Kidney glomerular epithelial cell (primary cell): Measurements from ENCODE around the gene ZNF724.
A peak's percentile ranks its signal among the peaks of the same experiment; 100 is the strongest.
"Not testable (repeated sequence)": the region's sequence is repeated elsewhere in the genome, so short reads cannot be mapped to it uniquely, and the experiment has no call there.

Source experiments
- DNase-seq: peaks from one replicate; lab custom pipeline; 2025; lab: John Stamatoyannopoulos, UW

Gene ZNF724

GRCh38 chr19:23249911-23250649, at the start of gene ZNF724:
Gene ZNF724, minus strand, starts transcription at chr19:23250394. Its CDS starts 152 bp downstream, at chr19:23250242.
- peak; percentile 94 for DNase-seq

- no peak for DNase-seq
Observed at GRCh38 chr19:23294141-23294540, 43.9 kb upstream of the ZNF724 start.

GRCh38 chr19:23289966-23290365, 39.8 kb upstream of the ZNF724 start:
- not testable (repeated sequence) for DNase-seq

GRCh38 chr19:23287620-23288019, 37.4 kb upstream of the ZNF724 start:
- DNase-seq, result no peak

GRCh38 chr19:23286477-23286876, 36.3 kb upstream of the ZNF724 start:
- no peak for DNase-seq

- DNase-seq, result no peak
Observed at GRCh38 chr19:23285948-23286347, 35.8 kb upstream of the ZNF724 start.

- not testable (repeated sequence) for DNase-seq
Observed at GRCh38 chr19:23285326-23285725, 35.1 kb upstream of the ZNF724 start.

GRCh38 chr19:23283925-23284324, 33.7 kb upstream of the ZNF724 start:
- no peak for DNase-seq

GRCh38 chr19:23281663-23282276, 31.6 kb upstream of the ZNF724 start:
- no peak for DNase-seq

- not testable (repeated sequence) for DNase-seq
Observed at GRCh38 chr19:23278118-23278517, 27.9 kb upstream of the ZNF724 start.

GRCh38 chr19:23273590-23274412, 23.6 kb upstream of the ZNF724 start:
- DNase-seq, result peak; percentile 85

GRCh38 chr19:23273022-23273589, 22.9 kb upstream of the ZNF724 start:
- DNase-seq, result no peak

- DNase-seq, result no peak
Observed at GRCh38 chr19:23263870-23264590, 13.8 kb upstream of the ZNF724 start.

GRCh38 chr19:23263396-23263795, 13.2 kb upstream of the ZNF724 start:
- DNase-seq, result no peak

GRCh38 chr19:23262920-23263319, 12.7 kb upstream of the ZNF724 start:
- DNase-seq, result no peak

- no peak for DNase-seq
Observed at GRCh38 chr19:23261496-23262020, 11.4 kb upstream of the ZNF724 start.

- no peak for DNase-seq
Observed at GRCh38 chr19:23260956-23261355, 10.8 kb upstream of the ZNF724 start.

- DNase-seq, result no peak
Observed at GRCh38 chr19:23259961-23260360, 9.8 kb upstream of the ZNF724 start.

- DNase-seq, result no peak
Observed at GRCh38 chr19:23255700-23256099, 5.5 kb upstream of the ZNF724 start.

- no peak for DNase-seq
Observed at GRCh38 chr19:23254141-23254910, 4.1 kb upstream of the ZNF724 start.

- not testable (repeated sequence) for DNase-seq
Observed at GRCh38 chr19:23253256-23253655, 3.1 kb upstream of the ZNF724 start.
